HuH-7 (cell line): ENCODE results near the gene RBMS3.

Source experiments
- DNase-seq: peaks from one replicate; pipeline ENCODE4 v3.0.0; 2011; ENCODE audit warnings: low spot score

The RBMS3 gene

DNA sequence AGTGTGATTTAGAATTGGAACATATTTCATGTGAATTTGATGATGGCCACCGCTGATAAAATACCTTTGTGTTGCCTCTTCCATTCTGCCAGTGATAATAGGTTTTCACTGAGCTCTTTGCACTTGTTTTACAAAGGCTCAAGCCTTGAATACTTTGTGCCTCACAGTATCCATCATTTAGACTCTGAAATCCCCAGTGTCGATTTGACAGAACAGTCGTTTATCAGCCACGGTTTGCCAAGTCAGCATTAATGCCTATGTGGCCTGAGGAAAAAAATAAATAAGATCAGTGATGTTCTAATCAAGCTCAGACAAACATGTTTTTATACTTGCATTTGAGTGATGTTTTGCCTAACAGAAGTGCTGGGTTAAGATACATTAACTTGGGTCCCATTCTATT is 399.1 kb downstream of the RBMS3 start:
- DNase-seq = no peak

GRCh38 chr3:29683018-29683993 is 402.4 kb downstream of the RBMS3 start:
- peak; percentile 39 for DNase-seq

DNA sequence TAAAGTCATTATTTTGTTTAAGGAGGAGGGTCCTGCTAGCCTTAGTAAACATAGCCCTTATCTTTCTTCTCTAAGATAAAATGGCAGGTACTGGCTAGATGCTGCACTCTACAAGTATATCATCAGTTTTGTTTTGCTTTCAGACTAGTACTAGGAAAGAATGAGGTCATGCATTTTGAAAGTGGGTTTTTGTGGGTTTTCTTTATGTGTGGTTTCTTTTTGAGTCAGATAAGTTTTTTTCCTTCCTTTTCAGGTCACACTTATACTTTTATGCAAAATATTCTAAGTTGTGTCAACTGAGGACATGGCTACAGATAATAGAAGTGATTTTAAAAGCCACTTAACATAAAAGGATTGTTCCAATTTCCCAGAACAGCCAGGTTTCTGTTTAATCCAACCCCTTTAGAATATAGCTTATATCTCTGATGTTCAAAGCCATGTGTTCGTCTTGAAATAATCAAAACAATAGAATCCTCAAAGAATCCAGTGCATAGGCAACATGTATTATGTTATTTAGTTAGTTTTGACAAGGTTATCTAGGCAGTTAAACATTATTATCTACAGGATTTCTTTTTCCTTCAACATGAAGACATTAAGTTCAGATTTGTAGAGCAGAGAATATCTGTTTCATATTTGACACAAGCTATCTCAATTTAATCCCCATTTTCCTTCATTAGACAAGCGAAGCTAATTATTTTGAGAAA is 406.2 kb downstream of the RBMS3 start:
- no peak for DNase-seq

GRCh38 chr3:29690686-29691353 is 409.9 kb downstream of the RBMS3 start:
- no peak for DNase-seq

DNA sequence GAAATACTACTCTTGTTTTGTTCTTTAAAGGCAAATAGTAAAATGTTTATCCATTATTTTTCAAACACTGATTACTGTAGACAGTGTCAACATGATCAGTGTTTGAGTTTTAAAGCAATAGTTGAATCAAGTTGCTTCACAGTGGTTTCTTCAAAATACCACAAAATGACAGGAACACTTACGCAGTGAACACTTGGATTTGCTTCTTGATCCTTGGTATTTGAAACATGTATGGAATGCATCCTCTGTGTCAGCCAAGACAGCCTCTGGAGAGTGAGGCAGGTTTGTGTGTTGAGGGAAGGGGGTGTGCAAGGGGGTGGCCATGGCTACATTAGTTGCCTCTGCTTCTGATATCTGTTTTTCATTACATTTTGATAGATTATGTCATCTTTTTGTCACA is 413.0 kb downstream of the RBMS3 start:
- DNase-seq = no peak

- no peak for DNase-seq
These were observed 413.5 kb downstream of the RBMS3 start for GRCh38 chr3:29694331-29694730.

- DNase-seq = peak; percentile 51
These were observed 413.9 kb downstream of the RBMS3 start for GRCh38 chr3:29694783-29695182.

- no peak for DNase-seq
These were observed 414.3 kb downstream of the RBMS3 start for GRCh38 chr3:29695201-29695600.

GRCh38 chr3:29695643-29696198 is 414.9 kb downstream of the RBMS3 start:
- DNase-seq = peak; percentile 41

DNA sequence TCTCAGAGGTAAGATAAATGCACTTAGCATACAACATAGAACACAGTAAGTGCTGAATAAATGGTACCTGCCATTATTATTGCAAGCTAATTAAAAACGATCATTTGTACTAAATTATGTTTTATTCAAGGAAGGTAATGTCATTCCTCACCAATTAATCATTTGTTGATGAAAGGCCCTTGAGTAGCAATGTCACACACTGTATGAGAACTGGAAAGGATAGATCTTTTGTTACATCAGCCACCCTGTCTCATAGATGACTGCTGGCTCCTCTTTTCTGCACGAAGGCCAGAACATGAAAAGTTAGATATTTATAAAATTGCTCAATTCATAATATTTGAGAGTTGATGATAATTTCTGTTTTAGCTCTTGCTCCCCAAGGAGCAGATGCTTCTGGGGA is 415.4 kb downstream of the RBMS3 start:
- no peak for DNase-seq

- no peak for DNase-seq
These were observed 417.1 kb downstream of the RBMS3 start for GRCh38 chr3:29697989-29698388.

- no peak for DNase-seq
These were observed 419.4 kb downstream of the RBMS3 start for GRCh38 chr3:29700256-29700655.

GRCh38 chr3:29701326-29701983 is 420.6 kb downstream of the RBMS3 start:
- DNase-seq = no peak

- no peak for DNase-seq
These were observed 425.3 kb downstream of the RBMS3 start for GRCh38 chr3:29705906-29706844.

DNA sequence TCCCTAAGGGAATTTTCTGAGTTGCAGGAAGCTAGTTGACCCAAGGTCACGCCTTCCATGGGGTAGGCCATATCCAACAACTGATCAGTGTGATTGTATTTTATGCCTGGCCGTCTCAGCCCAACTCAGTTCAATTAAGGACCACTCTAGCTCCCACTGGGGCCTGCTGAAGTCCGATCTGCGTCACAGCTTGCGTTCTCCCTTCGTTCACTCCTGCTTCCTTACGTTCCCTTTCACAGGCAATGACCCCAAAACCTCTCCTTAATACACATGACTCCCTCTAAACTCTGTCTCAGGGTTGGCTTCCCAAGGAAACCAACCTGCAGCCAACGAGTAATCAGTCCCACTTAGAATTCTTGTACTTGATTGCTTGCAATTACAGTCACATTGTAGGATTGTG is 428.0 kb downstream of the RBMS3 start:
- DNase-seq = no peak

GRCh38 chr3:29711255-29711771 is 430.4 kb downstream of the RBMS3 start:
- no peak for DNase-seq

- no peak for DNase-seq
These were observed 435.3 kb downstream of the RBMS3 start for GRCh38 chr3:29716213-29716612.

GRCh38 chr3:29718661-29719065 is 437.8 kb downstream of the RBMS3 start:
- no peak for DNase-seq

DNA sequence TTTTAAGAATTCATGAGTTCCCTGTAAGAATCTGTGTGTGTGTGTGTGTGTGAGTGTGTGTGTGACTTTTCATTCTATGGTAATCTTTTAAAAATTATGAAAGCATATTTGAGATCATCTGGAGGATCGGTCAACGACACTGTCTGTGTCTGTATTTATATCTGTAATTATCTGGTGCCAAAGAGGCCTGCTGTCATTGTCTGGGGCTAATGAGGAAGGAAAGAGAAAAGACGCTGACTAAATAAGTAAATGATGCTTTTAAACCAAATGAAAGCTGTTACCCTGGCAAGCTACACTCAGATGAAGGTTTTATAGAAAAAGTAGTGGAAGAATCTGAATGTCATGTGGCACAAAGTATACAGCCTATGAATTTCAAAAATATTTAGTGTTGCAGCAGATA is 439.8 kb downstream of the RBMS3 start:
- no peak for DNase-seq

DNA sequence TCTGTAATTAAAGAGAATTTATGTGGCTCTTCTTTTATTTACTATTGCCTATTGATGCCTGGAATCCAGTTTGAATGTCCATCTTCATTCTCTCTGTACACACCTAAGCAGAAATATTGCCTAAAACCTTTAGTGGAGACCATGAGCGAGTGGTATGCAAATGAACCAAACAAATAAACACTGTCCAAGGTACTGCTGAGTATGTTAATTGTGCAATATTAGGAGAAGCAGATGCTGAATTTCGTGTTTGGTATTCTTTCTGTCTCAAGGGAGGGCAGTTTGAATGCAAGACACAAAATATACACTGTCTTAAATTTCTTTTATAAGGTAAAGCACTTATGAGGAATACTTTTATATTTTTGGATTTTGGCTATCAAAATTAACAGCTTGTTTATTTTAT is 440.9 kb downstream of the RBMS3 start:
- no peak for DNase-seq
